Measurements from ENCODE around the gene OR2A5. TPM values are rescaled to one million over a fixed set of nuclear protein-coding genes. Genes with fewer than 3 reads are reported as not detected.

Gene OR2A5
- total RNA-seq, 2 experiments from 2014 or later = not detected

DNA sequence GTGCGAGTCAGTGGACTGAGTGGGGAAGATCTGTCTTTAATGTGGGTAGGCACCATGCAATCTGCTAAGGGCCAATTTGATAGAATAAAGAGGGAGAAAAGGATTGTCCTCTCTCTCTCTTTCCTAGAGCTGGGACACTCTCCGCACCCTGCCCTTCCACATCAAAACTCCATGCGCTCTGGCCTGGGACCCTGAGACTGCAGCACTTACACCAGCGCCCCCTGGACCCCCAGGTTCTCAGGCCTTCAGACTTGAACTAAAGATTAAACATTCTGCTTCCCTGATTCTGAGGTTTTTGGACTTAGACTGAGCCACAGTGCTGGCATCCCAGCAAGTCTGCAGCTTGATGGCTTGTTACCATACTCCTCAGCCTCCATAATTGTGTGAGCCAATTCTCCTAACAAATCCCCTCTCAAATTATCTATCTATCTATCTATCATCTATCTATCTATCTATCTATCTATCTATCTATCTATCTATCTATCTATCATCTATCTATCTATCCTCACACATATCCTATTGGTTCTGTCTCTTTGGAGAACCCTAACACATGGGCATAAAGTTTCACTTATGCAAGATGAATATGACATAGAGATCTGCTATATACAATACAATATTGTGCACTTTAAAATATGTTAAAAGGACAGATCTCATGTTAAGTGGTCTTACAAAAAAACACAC is 22.4 kb upstream of the OR2A5 start:
- Mint-ChIP-seq H3K27ac (no peak overlapping the region), H3K4me3 (no peak overlapping the region), H3K27me3 (peaks cover under 1% of the 10 kb centered on the region), H3K4me1 (ENCODE audit: low read depth) (no peaks in the 10 kb centered on the region), H3K9me3 (no peaks in the 10 kb centered on the region), H3K36me3 (ENCODE audit: low read depth) (no peaks in the 10 kb centered on the region)
- TF ChIP-seq, protein P1, sequence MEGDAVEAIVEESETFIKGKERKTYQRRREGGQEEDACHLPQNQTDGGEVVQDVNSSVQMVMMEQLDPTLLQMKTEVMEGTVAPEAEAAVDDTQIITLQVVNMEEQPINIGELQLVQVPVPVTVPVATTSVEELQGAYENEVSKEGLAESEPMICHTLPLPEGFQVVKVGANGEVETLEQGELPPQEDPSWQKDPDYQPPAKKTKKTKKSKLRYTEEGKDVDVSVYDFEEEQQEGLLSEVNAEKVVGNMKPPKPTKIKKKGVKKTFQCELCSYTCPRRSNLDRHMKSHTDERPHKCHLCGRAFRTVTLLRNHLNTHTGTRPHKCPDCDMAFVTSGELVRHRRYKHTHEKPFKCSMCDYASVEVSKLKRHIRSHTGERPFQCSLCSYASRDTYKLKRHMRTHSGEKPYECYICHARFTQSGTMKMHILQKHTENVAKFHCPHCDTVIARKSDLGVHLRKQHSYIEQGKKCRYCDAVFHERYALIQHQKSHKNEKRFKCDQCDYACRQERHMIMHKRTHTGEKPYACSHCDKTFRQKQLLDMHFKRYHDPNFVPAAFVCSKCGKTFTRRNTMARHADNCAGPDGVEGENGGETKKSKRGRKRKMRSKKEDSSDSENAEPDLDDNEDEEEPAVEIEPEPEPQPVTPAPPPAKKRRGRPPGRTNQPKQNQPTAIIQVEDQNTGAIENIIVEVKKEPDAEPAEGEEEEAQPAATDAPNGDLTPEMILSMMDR (IDR thresholded peaks at IDR 0.05) = no peak
- intact Hi-C loops (cut with DNase I, micrococcal nuclease) = no loop called here
- ATAC-seq (ENCODE audit: poor library complexity) (no peak), DNase-seq (no peak)
- Histone ChIP-seq H3K9me3 (ENCODE audit: control insufficient read depth in 1 of 2, insufficient read depth in 1 of 2, low read length in 2 of 2) (no peaks in the 10 kb centered on the region), H3K27me3 (ENCODE audit: control insufficient read depth in 1 of 2, insufficient read depth in 2 of 2, low read length in 2 of 2) (peaks cover 0 to 4% of the 10 kb centered on the region in 2 experiments), H3K4me3 (ENCODE audit: low read length) (no peak overlapping the region), H3K27ac (ENCODE audit: low read depth in 1 of 2, low read length in 2 of 2) (no peak overlapping the region), H3K36me3 (ENCODE audit: insufficient read depth, low read length) (no peaks in the 10 kb centered on the region), H3K4me1 (ENCODE audit: insufficient read depth, low read length) (no peaks in the 10 kb centered on the region)
- ChIA-PET POLR2A (no interaction called here), CTCF (no interaction called here)

DNA sequence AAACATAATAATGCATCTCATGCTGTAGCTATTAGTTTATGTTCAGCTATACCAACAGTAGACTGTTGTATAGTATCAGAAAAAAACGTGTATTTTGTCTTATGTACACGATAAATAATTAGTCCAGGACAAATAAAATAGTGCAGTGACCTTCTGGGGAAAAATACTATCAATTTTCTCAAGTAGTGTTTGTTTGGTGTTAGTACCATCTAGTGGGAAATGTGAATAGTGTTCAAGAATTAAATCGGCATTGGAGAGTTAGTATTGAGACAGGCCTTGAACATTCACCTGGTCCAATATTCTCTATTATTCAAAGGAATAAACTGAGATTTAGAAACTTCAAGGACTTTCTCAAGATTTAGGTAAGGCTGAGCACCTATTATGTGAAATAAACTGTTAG is 21.7 kb upstream of the OR2A5 start:
- intact Hi-C loops (cut with DNase I, micrococcal nuclease) = no loop called here
- H3K4me1 ChIP-seq (ENCODE audit: insufficient read depth, low read length) = no peaks in the 10 kb centered on the region
- TF ChIP-seq, protein P1 (IDR thresholded peaks at IDR 0.05) = no peak
- Mint-ChIP-seq H3K9me3 (no peaks in the 10 kb centered on the region), H3K4me1 (ENCODE audit: low read depth) (no peaks in the 10 kb centered on the region), H3K4me3 (no peak overlapping the region), H3K27ac (no peak overlapping the region), H3K36me3 (ENCODE audit: low read depth) (no peaks in the 10 kb centered on the region), H3K27me3 (peaks cover 7% of the 10 kb centered on the region)
- POLR2A ChIA-PET = no interaction called here
- H3K4me3 ChIP-seq (ENCODE audit: low read length) = no peak overlapping the region
- DNase-seq (peak in 1 of 14 experiments; percentile 1), ATAC-seq (ENCODE audit: poor library complexity) (no peak)
- no peaks in the 10 kb centered on the region for H3K9me3 ChIP-seq (ENCODE audit: control insufficient read depth in 1 of 2, insufficient read depth in 1 of 2, low read length in 2 of 2)
- CTCF ChIA-PET = no interaction called here
- H3K36me3 ChIP-seq (ENCODE audit: insufficient read depth, low read length) = no peaks in the 10 kb centered on the region
- peaks cover 0 to 4% of the 10 kb centered on the region in 2 experiments for H3K27me3 ChIP-seq (ENCODE audit: control insufficient read depth in 1 of 2, insufficient read depth in 2 of 2, low read length in 2 of 2)
- no peak overlapping the region for H3K27ac ChIP-seq (ENCODE audit: low read depth in 1 of 2, low read length in 2 of 2)

DNA sequence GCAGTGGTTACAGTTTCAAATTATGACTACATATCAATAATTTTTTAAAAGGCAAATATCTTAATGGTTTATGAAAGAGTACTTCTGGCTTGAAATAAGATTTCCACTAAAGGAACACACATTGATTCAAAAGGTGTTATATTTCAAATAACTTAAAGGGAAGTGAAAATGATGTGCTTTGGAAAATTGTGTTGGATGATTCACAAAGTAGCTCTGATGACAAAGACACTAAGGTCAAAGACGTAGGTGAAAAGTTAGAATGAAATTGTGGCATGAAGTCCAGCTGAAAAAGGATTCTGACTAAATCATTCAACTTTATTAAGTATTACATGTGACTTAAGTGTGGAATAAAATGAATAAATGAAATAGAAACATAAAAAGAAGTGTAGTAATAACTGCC is 20.8 kb upstream of the OR2A5 start:
- Histone ChIP-seq H3K27me3 (ENCODE audit: control insufficient read depth in 1 of 2, insufficient read depth in 2 of 2, low read length in 2 of 2) (peaks cover 0 to 4% of the 10 kb centered on the region in 2 experiments), H3K4me1 (ENCODE audit: insufficient read depth, low read length) (no peaks in the 10 kb centered on the region), H3K27ac (ENCODE audit: low read depth in 1 of 2, low read length in 2 of 2) (no peak overlapping the region), H3K9me3 (ENCODE audit: control insufficient read depth in 1 of 2, insufficient read depth in 1 of 2, low read length in 2 of 2) (no peaks in the 10 kb centered on the region), H3K36me3 (ENCODE audit: insufficient read depth, low read length) (no peaks in the 10 kb centered on the region), H3K4me3 (ENCODE audit: low read length) (no peak overlapping the region)
- H3K27me3 Mint-ChIP-seq = peaks cover 12% of the 10 kb centered on the region
- ATAC-seq (ENCODE audit: poor library complexity) = no peak
- intact Hi-C loops (cut with DNase I, micrococcal nuclease) = no loop called here
- H3K9me3 Mint-ChIP-seq = no peaks in the 10 kb centered on the region
- H3K36me3 Mint-ChIP-seq (ENCODE audit: low read depth) = no peaks in the 10 kb centered on the region
- H3K4me1 Mint-ChIP-seq (ENCODE audit: low read depth) = no peaks in the 10 kb centered on the region
- CTCF ChIA-PET = no interaction called here
- H3K4me3 Mint-ChIP-seq = no peak overlapping the region
- no peak overlapping the region for H3K27ac Mint-ChIP-seq
- POLR2A ChIA-PET = no interaction called here
- TF ChIP-seq, protein P1 (IDR thresholded peaks at IDR 0.05) = no peak
- no peak for DNase-seq
